Thoracic aorta (tissue), 2 donors: ENCODE results near the gene FNDC8. TPM values are rescaled to one million over a fixed set of nuclear protein-coding genes. Genes with fewer than 3 reads are reported as not detected.
A peak's percentile ranks its signal among the peaks of the same experiment; 100 is the strongest.

Experiments
- ATAC-seq: fragments of 150-250 bp; one replicate; pipeline ENCODE4 v1.8.0; 2017; ENCODE audit warnings: low read depth; ENCODE audit not compliant: insufficient number of reproducible peaks, low FRiP score
- DNase-seq: peaks from one replicate; pipeline ENCODE4 v3.0.0-alpha.2; 2020; ENCODE audit warnings: low spot score
- H3K27ac ChIP-seq, 2 donors: fragments of 200-600 bp; sonication (generic); 1 replicate in 1 of 2; 2 replicates in 1 of 2; pipeline ENCODE4 v1.5.1; 2016; ENCODE audit warnings: mild to moderate bottlenecking in 2 of 2, moderate library complexity in 2 of 2
- H3K27me3 ChIP-seq: fragments of 200-600 bp; sonication (generic); replicated peaks from 2 replicates; pipeline ENCODE4 v1.6.0; 2016; ENCODE audit warnings: mild to moderate bottlenecking; ENCODE audit not compliant: insufficient read depth
- H3K36me3 ChIP-seq: fragments of 200-600 bp; sonication (generic); one replicate; pipeline ENCODE4 v1.5.1; 2016
- H3K4me1 ChIP-seq, 2 donors: fragments of 200-600 bp; sonication (generic); 1 replicate in 1 of 2; 2 replicates in 1 of 2; pipeline versions ENCODE4 v1.5.1 to v1.6.0; 2016; ENCODE audit warnings: low read depth in 2 of 2, mild to moderate bottlenecking in 1 of 2; ENCODE audit not compliant: control insufficient read depth in 1 of 2
- H3K4me3 ChIP-seq: fragments of 200-600 bp; sonication (generic); 2 replicates; pipeline ENCODE4 v1.5.1; 2016; ENCODE audit warnings: mild to moderate bottlenecking
- H3K9me3 ChIP-seq: fragments of 200-600 bp; sonication (generic); 2 replicates; pipeline ENCODE4 v1.5.1; 2016
- total RNA-seq, 2 donors: library from RNA; depleted of rRNA; stranded (reverse); fragments of >200 nt; gene quantifications; one replicate each; pipeline versions ENCODE4 v1.1.0 to v1.2.3, GENCODE V29; 2016
- TF ChIP-seq, protein P1 (sequence below): fragments of 200-600 bp; sonication (generic); IDR thresholded peaks from one replicate; pipeline ENCODE4 v1.5.1; 2019; ENCODE audit warnings: antibody characterized with exemption

The FNDC8 gene
- total RNA-seq, 2 donors from 2014 or later: not detected

DNA sequence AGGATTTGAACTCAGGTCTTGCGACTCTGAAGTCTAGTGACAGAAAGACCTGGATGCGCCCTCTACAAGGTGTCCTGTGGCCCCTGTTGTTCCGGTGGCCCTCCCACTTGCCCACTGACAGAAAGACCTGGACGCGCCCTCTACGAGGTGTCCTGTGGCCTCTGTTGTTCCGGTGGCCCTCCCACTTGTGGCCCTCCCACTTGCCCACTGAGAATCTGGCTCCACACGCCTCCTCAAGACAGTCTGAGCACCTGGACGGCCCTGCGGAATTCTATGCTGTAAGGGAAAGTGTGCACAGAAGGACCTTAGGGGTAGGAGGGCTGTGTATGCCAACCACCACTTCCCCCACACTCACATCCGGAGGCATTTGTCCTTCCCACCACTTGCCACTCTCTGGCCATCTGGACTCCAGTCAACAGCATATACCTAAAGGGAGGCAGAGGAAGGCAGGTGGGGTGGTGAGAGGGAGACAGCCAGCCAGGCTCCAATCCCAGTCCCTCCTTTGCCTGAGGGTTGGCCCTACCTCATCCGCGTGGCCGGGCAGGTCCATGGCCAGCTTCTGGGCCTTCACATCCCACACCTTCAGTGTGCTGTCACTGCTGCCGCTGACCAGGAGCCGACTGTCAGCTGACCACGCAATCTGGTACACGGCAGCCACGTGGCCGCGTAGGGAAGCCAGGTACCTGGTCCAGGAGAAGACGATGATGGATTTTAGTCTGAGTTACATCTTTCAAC is 11.6 kb downstream of the FNDC8 start:
- DNase-seq (no peak), ATAC-seq (no peak)
- H3K27ac ChIP-seq: no peak overlapping the region
- TF ChIP-seq, protein P1, sequence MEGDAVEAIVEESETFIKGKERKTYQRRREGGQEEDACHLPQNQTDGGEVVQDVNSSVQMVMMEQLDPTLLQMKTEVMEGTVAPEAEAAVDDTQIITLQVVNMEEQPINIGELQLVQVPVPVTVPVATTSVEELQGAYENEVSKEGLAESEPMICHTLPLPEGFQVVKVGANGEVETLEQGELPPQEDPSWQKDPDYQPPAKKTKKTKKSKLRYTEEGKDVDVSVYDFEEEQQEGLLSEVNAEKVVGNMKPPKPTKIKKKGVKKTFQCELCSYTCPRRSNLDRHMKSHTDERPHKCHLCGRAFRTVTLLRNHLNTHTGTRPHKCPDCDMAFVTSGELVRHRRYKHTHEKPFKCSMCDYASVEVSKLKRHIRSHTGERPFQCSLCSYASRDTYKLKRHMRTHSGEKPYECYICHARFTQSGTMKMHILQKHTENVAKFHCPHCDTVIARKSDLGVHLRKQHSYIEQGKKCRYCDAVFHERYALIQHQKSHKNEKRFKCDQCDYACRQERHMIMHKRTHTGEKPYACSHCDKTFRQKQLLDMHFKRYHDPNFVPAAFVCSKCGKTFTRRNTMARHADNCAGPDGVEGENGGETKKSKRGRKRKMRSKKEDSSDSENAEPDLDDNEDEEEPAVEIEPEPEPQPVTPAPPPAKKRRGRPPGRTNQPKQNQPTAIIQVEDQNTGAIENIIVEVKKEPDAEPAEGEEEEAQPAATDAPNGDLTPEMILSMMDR: no peak
- no peak overlapping the region for H3K4me3 ChIP-seq
- no peaks in the 10 kb centered on the region for H3K27me3 ChIP-seq
- no peaks in the 10 kb centered on the region for H3K9me3 ChIP-seq
- no peaks in the 10 kb centered on the region for H3K4me1 ChIP-seq
- peaks cover 53% of the 10 kb centered on the region for H3K36me3 ChIP-seq

DNA sequence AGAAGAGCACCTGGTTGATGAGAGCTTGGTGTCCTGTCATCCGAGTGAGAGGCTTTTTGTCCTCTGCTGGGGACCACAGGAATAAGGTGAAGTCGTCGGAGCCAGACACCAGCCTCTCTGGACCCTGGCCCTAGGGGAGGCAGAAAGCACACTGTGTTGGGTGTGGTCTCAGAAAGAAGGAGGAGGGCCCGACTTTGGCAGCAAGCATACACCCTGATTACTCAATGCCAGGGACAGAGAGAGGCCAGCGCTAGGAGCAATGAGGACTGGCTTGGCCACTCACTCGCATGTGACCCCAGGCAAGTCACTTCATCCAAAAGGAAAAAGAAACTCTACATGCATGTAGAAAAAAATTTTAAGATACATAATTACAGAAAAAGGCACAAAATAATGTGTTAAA is 13.9 kb downstream of the FNDC8 start:
- no peak for DNase-seq
- ATAC-seq: no peak
- no peak overlapping the region for H3K27ac ChIP-seq
- H3K36me3 ChIP-seq: peaks cover 59% of the 10 kb centered on the region
- H3K9me3 ChIP-seq: no peaks in the 10 kb centered on the region
- TF ChIP-seq, protein P1: no peak
- peaks cover 0 to 2% of the 10 kb centered on the region in 2 donors for H3K4me1 ChIP-seq
- H3K27me3 ChIP-seq: no peaks in the 10 kb centered on the region
- no peak overlapping the region for H3K4me3 ChIP-seq

DNA sequence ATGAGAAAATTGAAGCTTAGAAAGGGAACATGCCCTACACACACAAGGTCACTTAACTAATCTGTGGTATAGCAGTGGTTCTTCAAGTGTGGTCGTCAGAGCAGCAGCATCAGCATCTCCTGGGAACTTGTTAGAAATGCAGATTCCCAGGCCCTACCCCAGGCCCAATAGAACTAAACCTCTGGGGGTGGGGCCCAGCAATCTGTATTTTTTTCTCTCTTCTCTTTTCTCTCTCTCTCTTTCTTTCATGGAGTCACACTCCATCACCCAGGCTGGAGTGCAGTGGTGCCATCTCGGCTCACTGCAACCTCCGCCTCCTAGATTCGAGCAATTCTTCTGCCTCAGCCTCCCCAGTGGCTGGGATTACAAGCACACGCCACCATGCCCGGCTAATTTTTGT is 16.8 kb downstream of the FNDC8 start:
- Histone ChIP-seq H3K4me1 (peaks cover 7 to 14% of the 10 kb centered on the region in 2 donors), H3K36me3 (peaks cover 46% of the 10 kb centered on the region), H3K9me3 (no peaks in the 10 kb centered on the region), H3K4me3 (no peak overlapping the region), H3K27ac (no peak overlapping the region), H3K27me3 (no peaks in the 10 kb centered on the region)
- TF ChIP-seq, protein P1: no peak
- DNase-seq (no peak), ATAC-seq (no peak)

DNA sequence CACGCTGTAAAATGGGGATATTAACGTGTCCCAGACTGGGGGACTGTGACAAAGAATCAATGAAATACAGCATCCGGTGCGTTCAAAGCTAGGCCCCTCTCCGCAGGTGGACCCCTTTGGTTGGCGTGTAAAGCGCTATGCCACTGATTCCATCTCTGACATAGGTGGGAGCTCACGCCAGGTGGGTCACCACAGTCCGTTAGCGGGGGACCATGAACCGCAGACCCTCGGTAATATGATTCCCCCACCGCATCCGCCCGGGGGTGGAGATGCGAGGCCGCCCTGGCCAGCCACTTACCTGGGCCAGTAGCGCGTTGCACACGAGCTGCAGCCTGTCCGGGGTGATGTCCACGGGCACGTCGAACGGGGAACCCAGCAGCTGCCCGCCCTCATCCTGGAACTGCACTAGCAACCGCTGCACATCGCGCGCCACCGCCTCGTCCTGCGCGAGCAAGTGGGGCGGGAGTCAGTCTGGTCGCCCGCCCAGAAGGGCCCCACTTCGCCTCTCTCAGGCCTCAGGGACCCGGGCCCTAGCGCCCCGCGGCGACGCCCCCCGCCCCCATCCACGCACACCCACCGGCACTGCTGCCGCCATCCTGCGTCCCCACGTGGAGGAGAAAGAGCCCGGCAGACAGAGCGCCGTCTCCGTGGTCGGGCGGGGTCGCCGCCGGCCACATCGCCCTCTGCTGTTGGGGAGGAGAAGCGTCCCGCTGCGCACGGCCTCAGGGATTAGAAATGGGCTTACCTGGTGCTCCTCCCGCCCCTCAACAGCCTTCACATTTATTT is 20.5 kb downstream of the FNDC8 start, which contains the start of gene NLE1:
TSS of gene NLE1 (minus strand) at position 623 of the 786 bp plus-strand sequence. CDS start at position 595, 28 bp downstream.
- Histone ChIP-seq H3K36me3 (peaks cover 16% of the 10 kb centered on the region), H3K27ac (no peak within 1 kb of the TSS), H3K4me3 (peak within 1 kb of the TSS; percentile 80), H3K4me1 (peaks cover 7 to 14% of the 10 kb centered on the region in 2 donors), H3K27me3 (no peaks in the 10 kb centered on the region), H3K9me3 (no peaks in the 10 kb centered on the region)
- DNase-seq: peak; percentile 24
- TF ChIP-seq, protein P1: peak; percentile 90
- ATAC-seq: peak; percentile 62

DNA sequence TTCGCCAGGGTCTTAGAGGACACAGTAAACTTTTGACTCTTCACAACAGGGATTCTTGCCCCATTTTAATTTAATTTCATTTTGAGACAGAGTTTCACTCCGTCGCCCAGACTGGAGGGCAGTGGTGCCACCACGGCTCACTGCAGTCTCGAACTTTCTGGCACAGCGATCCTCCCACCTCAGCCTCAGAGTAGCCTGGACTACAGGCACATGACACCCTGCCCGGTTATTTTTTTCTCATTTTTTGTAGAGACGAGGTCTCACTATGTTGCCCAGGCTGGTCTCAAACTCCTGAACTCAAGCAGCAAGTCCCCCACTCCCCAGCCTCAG is 21.0 kb downstream of the FNDC8 start:
- no peak for ATAC-seq
- TF ChIP-seq, protein P1: no peak
- peaks cover 7 to 14% of the 10 kb centered on the region in 2 donors for H3K4me1 ChIP-seq
- no peaks in the 10 kb centered on the region for H3K9me3 ChIP-seq
- peaks cover 10% of the 10 kb centered on the region for H3K36me3 ChIP-seq
- no peaks in the 10 kb centered on the region for H3K27me3 ChIP-seq
- no peak overlapping the region for H3K27ac ChIP-seq
- H3K4me3 ChIP-seq: peak overlapping the region; percentile 80
- DNase-seq: no peak
